H9 (cell line): Measurements from ENCODE around the gene CHMP2A. TPM values are rescaled to one million over a fixed set of nuclear protein-coding genes. Genes with fewer than 3 reads are reported as not detected.

Experiments used
- DNase-seq: peaks from one replicate; pipeline ENCODE4 v3.0.0-alpha.2; 2017
- H2AFZ ChIP-seq: one replicate; pipeline ENCODE4 v1.6.1; 2013; ENCODE audit warnings: mild to moderate bottlenecking, low read length, control low read depth, moderate library complexity
- H2AK5ac ChIP-seq: 2 replicates; pipeline ENCODE4 v1.6.1; 2013; ENCODE audit warnings: low read length, control low read depth, mixed read lengths; ENCODE audit not compliant: insufficient read length
- H2BK120ac ChIP-seq: one replicate; pipeline ENCODE4 v1.6.1; 2013; ENCODE audit warnings: low read depth, mild to moderate bottlenecking, low read length, control low read depth, inconsistent platforms; ENCODE audit not compliant: poor library complexity, severe bottlenecking
- H2BK12ac ChIP-seq: 2 replicates; pipeline ENCODE4 v1.6.1; 2013; ENCODE audit warnings: low read length, control low read depth, mixed read lengths, low read depth; ENCODE audit not compliant: insufficient read length
- H2BK15ac ChIP-seq: 2 replicates; pipeline ENCODE4 v1.6.1; 2013; ENCODE audit warnings: low read depth, low read length, control low read depth
- H2BK20ac ChIP-seq: one replicate; pipeline ENCODE4 v1.6.1; 2013; ENCODE audit warnings: low read depth, mild to moderate bottlenecking, low read length, control low read depth, inconsistent platforms; ENCODE audit not compliant: poor library complexity, severe bottlenecking
- H2BK5ac ChIP-seq: 2 replicates; pipeline ENCODE4 v1.6.1; 2013; ENCODE audit warnings: low read length, control low read depth, mixed read lengths; ENCODE audit not compliant: insufficient read length
- H3K14ac ChIP-seq: 2 replicates; pipeline ENCODE4 v1.6.1; 2013; ENCODE audit warnings: low read length, control low read depth; ENCODE audit not compliant: insufficient read depth
- H3K18ac ChIP-seq: 2 replicates; pipeline ENCODE4 v1.6.1; 2013; ENCODE audit warnings: low read depth, mild to moderate bottlenecking, mixed read lengths, low read length, control low read depth; ENCODE audit not compliant: insufficient read length
- H3K23ac ChIP-seq: 2 replicates; pipeline ENCODE4 v1.6.1; 2013; ENCODE audit warnings: low read length, control low read depth, mixed read lengths, low read depth; ENCODE audit not compliant: insufficient read length
- H3K23me2 ChIP-seq: 2 replicates; pipeline ENCODE4 v1.6.1; 2013; ENCODE audit warnings: low read depth, mild to moderate bottlenecking, mixed read lengths, low read length, control low read depth; ENCODE audit not compliant: insufficient read length, poor library complexity, severe bottlenecking
- H3K27ac ChIP-seq: 2 replicates; pipeline ENCODE4 v1.5.1; 2013; ENCODE audit warnings: low read length, control low read depth, mixed read lengths, low read depth; ENCODE audit not compliant: insufficient read length
- H3K27me3 ChIP-seq: 2 replicates; pipeline ENCODE4 v1.6.1; 2013; ENCODE audit warnings: low read length, control low read depth, inconsistent platforms; ENCODE audit not compliant: insufficient read depth
- H3K4ac ChIP-seq: 2 replicates; pipeline ENCODE4 v1.6.1; 2013; ENCODE audit warnings: low read depth, mild to moderate bottlenecking, control low read depth, inconsistent platforms, low read length, moderate library complexity
- H3K4me1 ChIP-seq: 2 replicates; pipeline ENCODE4 v1.6.1; 2013; ENCODE audit warnings: low read length, control low read depth, inconsistent platforms; ENCODE audit not compliant: insufficient read depth
- H3K4me2 ChIP-seq: 2 replicates; pipeline ENCODE4 v1.6.1; 2013; ENCODE audit warnings: low read length, control low read depth, mixed read lengths; ENCODE audit not compliant: insufficient read length, insufficient read depth
- H3K56ac ChIP-seq: 2 replicates; pipeline ENCODE4 v1.6.1; 2013; ENCODE audit warnings: low read depth, mild to moderate bottlenecking, mixed read lengths, low read length, control low read depth; ENCODE audit not compliant: insufficient read length
- H3K79me1 ChIP-seq: 2 replicates; pipeline ENCODE4 v1.6.1; 2013; ENCODE audit warnings: low read depth, mild to moderate bottlenecking, moderate library complexity, low read length, control low read depth, inconsistent platforms; ENCODE audit not compliant: insufficient read depth, poor library complexity, severe bottlenecking
- H3K79me2 ChIP-seq: 2 replicates; pipeline ENCODE4 v1.6.1; 2013; ENCODE audit warnings: low read length, control low read depth, inconsistent platforms; ENCODE audit not compliant: insufficient read depth
- H3K9ac ChIP-seq: 2 replicates; pipeline ENCODE4 v1.6.1; 2013; ENCODE audit warnings: low read length, control low read depth, mixed read lengths; ENCODE audit not compliant: insufficient read length; ENCODE audit errors: extremely low read depth
- H3K9me3 ChIP-seq: one replicate; pipeline ENCODE4 v1.6.1; 2013; ENCODE audit warnings: low read depth, low read length, inconsistent platforms; ENCODE audit not compliant: control insufficient read depth
- H3T11ph ChIP-seq: one replicate; pipeline ENCODE4 v1.6.1; 2013; ENCODE audit warnings: mild to moderate bottlenecking, low read length, control low read depth, inconsistent platforms
- H4K20me1 ChIP-seq: one replicate; pipeline ENCODE4 v1.6.1; 2013; ENCODE audit not compliant: control insufficient read depth, insufficient read length, insufficient read depth
- H4K5ac ChIP-seq: 2 replicates; pipeline ENCODE4 v1.6.1; 2013; ENCODE audit warnings: low read depth, mild to moderate bottlenecking, mixed read lengths, low read length, control low read depth; ENCODE audit not compliant: insufficient read length
- H4K8ac ChIP-seq: replicated peaks from 2 replicates; pipeline ENCODE4 v1.6.1; 2013; ENCODE audit warnings: low read length, control low read depth, mixed read lengths, low read depth; ENCODE audit not compliant: insufficient read length
- H4K91ac ChIP-seq: 2 replicates; pipeline ENCODE4 v1.6.1; 2013; ENCODE audit warnings: low read depth, mild to moderate bottlenecking, moderate library complexity, mixed read lengths, low read length, control low read depth; ENCODE audit not compliant: insufficient read length
- H3K27ac Mint-ChIP-seq, 3 experiments: 2 replicates in 2 of 3; 3 replicates in 1 of 3; pipeline ENCODE4 v1.8.0; 2020 to 2021; ENCODE audit warnings: mixed read lengths in 3 of 3, mild to moderate bottlenecking in 1 of 3, moderate library complexity in 1 of 3
- H3K27me3 Mint-ChIP-seq: 2 replicates; pipeline ENCODE4 v1.8.0; 2021; ENCODE audit warnings: low read depth, mild to moderate bottlenecking, moderate library complexity, mixed read lengths
- H3K36me3 Mint-ChIP-seq, 3 experiments: 2 replicates in 2 of 3; 3 replicates in 1 of 3; pipeline ENCODE4 v1.8.0; 2020 to 2021; ENCODE audit warnings: low read depth in 3 of 3, mixed read lengths in 3 of 3; ENCODE audit not compliant: insufficient read depth in 1 of 3
- H3K4me1 Mint-ChIP-seq, 2 experiments: 2 replicates each; pipeline ENCODE4 v1.8.0; 2020; ENCODE audit warnings: mixed read lengths in 2 of 2
- H3K4me3 Mint-ChIP-seq, 2 experiments: 2 replicates in 1 of 2; 3 replicates in 1 of 2; pipeline ENCODE4 v1.8.0; 2020 to 2021; ENCODE audit warnings: mild to moderate bottlenecking in 2 of 2, mixed read lengths in 2 of 2, moderate library complexity in 1 of 2
- H3K9me3 Mint-ChIP-seq, 2 experiments: 2 replicates in 1 of 2; 3 replicates in 1 of 2; pipeline ENCODE4 v1.8.0; 2020; ENCODE audit warnings: mild to moderate bottlenecking in 2 of 2, mixed read lengths in 2 of 2, moderate library complexity in 1 of 2
- CTCF ChIP-seq: fragments of 200-600 bp; sonication (generic); conservative IDR thresholded peaks from 3 replicates; pipeline ENCODE4 v1.8.0; 2021; ENCODE audit warnings: antibody characterized with exemption, mild to moderate bottlenecking
- WGBS: extraction: QIAGEN DNeasy Blood & Tissue Kit; methylation state at CpG from one replicate; pipeline ENCODE4 v1.1.7; 2013; ENCODE audit warnings: missing lambda C conversion rate, low lambda C conversion rate, mixed read lengths; ENCODE audit not compliant: insufficient read length; ENCODE audit errors: extremely low coverage; 5-methylcytosine and 5-hydroxymethylcytosine counted together
- total RNA-seq: library from RNA; stranded (reverse); gene quantifications from 2 replicates; pipeline ENCODE4 v1.2.1, GENCODE V29; 2021

CHMP2A gene
- total RNA-seq, 1 experiment from 2014 or later: 109 TPM

- WGBS: no CpG with 5 or more reads among the region's 12 CpGs
- H2BK120ac ChIP-seq: no peak overlapping the region
- H3K79me1 ChIP-seq: no peaks in the 10 kb centered on the region
- no peak for DNase-seq
- Mint-ChIP-seq H3K27me3 (peaks cover 1% of the 10 kb centered on the region; the same call in 1 of the 2 replicates), H3K9me3 (no peaks in the 10 kb centered on the region; a peak in 2 of 5 replicates), H3K36me3 (peaks cover 18 to 48% (median 33%) of the 10 kb centered on the region in 3 experiments; a peak in 6 of 7 replicates), H3K27ac (peak overlapping the region; percentile 95 to 99 (median 97)), H3K4me3 (peak overlapping the region; percentile 96 to 99), H3K4me1 (peaks cover 26 to 45% of the 10 kb centered on the region in 2 experiments)
- H3K27ac ChIP-seq: no peak overlapping the region
- H2BK5ac ChIP-seq: no peak overlapping the region
- H3K9me3 ChIP-seq: no peaks in the 10 kb centered on the region
- H2BK20ac ChIP-seq: no peak overlapping the region
- no peak for TF ChIP-seq CTCF
- no peaks in the 10 kb centered on the region for H3K27me3 ChIP-seq
- no peak overlapping the region for H4K5ac ChIP-seq
- no peak overlapping the region for H3K23ac ChIP-seq
- H4K91ac ChIP-seq: no peak overlapping the region
- peak overlapping the region; percentile 56 for H3K4me2 ChIP-seq
- no peak overlapping the region for H3K4ac ChIP-seq
- H3T11ph ChIP-seq: no peak overlapping the region
- H3K79me2 ChIP-seq: peaks cover 8% of the 10 kb centered on the region; the same call in 1 of the 2 replicates
- no peak overlapping the region for H2AK5ac ChIP-seq
- H3K4me1 ChIP-seq: no peaks in the 10 kb centered on the region
- H3K14ac ChIP-seq: no peak overlapping the region
- peak overlapping the region; percentile 68 for H3K9ac ChIP-seq
- H2AFZ ChIP-seq: no peak overlapping the region
- no peak overlapping the region for H3K18ac ChIP-seq
- no peak overlapping the region for H3K56ac ChIP-seq
- no peaks in the 10 kb centered on the region for H4K20me1 ChIP-seq
- no peak overlapping the region for H4K8ac ChIP-seq
- H2BK15ac ChIP-seq: no peak overlapping the region
- peaks cover 16% of the 10 kb centered on the region for H3K23me2 ChIP-seq
- H2BK12ac ChIP-seq: no peak overlapping the region
Observed at GRCh38 chr19:58557221-58558065, 2.5 kb upstream of the CHMP2A start.
